Measurements from ENCODE around the gene AQP12B.

Gene AQP12B

GRCh38 chr2:240727439-240727838 lies 44.8 kb upstream of the AQP12B start:
- H3K4me3 ChIP-seq (ENCODE audit: low read length): no peak overlapping the region
- DNase-seq (ENCODE audit: low read depth): no peak
- TF ChIP-seq CTCF (IDR thresholded peaks at IDR 0.05; ENCODE audit: insufficient read depth, low read depth, low read length, missing control alignments): no peak

- no peak for TF ChIP-seq CTCF (IDR thresholded peaks at IDR 0.05; ENCODE audit: insufficient read depth, low read depth, low read length, missing control alignments)
- H3K4me3 ChIP-seq (ENCODE audit: low read length): no peak overlapping the region
- DNase-seq (ENCODE audit: low read depth): no peak
These were observed 44.2 kb upstream of the AQP12B start for GRCh38 chr2:240726876-240727275.

GRCh38 chr2:240725671-240726070 lies 43.0 kb upstream of the AQP12B start:
- no peak for TF ChIP-seq CTCF (IDR thresholded peaks at IDR 0.05; ENCODE audit: insufficient read depth, low read depth, low read length, missing control alignments)
- DNase-seq (ENCODE audit: low read depth): no peak
- no peak overlapping the region for H3K4me3 ChIP-seq (ENCODE audit: low read length)

GRCh38 chr2:240725266-240725665 lies 42.6 kb upstream of the AQP12B start:
- TF ChIP-seq CTCF (IDR thresholded peaks at IDR 0.05; ENCODE audit: insufficient read depth, low read depth, low read length, missing control alignments): no peak
- H3K4me3 ChIP-seq (ENCODE audit: low read length): no peak overlapping the region
- DNase-seq (ENCODE audit: low read depth): no peak

GRCh38 chr2:240724431-240724830 lies 41.7 kb upstream of the AQP12B start:
- no peak for DNase-seq (ENCODE audit: low read depth)
- no peak overlapping the region for H3K4me3 ChIP-seq (ENCODE audit: low read length)
- TF ChIP-seq CTCF (IDR thresholded peaks at IDR 0.05; ENCODE audit: insufficient read depth, low read depth, low read length, missing control alignments): no peak

GRCh38 chr2:240723851-240724250 lies 41.2 kb upstream of the AQP12B start:
- no peak for DNase-seq (ENCODE audit: low read depth)
- TF ChIP-seq CTCF (IDR thresholded peaks at IDR 0.05; ENCODE audit: insufficient read depth, low read depth, low read length, missing control alignments): no peak
- no peak overlapping the region for H3K4me3 ChIP-seq (ENCODE audit: low read length)

- no peak for DNase-seq (ENCODE audit: low read depth)
- TF ChIP-seq CTCF (IDR thresholded peaks at IDR 0.05; ENCODE audit: insufficient read depth, low read depth, low read length, missing control alignments): no peak
- no peak overlapping the region for H3K4me3 ChIP-seq (ENCODE audit: low read length)
These were observed 40.4 kb upstream of the AQP12B start for GRCh38 chr2:240722796-240723735.

All from epithelial cell of esophagus (primary cell).